NCI-H82 (cell line): ENCODE results near the gene PLA2G2C.

Experiments used
- DNase-seq: peaks from one replicate; lab custom pipeline; 2025; lab: John Stamatoyannopoulos, UW

Gene PLA2G2C

GRCh38 chr1:20152599-20152930, 33.8 kb downstream of the PLA2G2C start:
- no peak for DNase-seq

- DNase-seq, result peak; percentile 87
These were observed 34.3 kb downstream of the PLA2G2C start for GRCh38 chr1:20151906-20152598.

DNA sequence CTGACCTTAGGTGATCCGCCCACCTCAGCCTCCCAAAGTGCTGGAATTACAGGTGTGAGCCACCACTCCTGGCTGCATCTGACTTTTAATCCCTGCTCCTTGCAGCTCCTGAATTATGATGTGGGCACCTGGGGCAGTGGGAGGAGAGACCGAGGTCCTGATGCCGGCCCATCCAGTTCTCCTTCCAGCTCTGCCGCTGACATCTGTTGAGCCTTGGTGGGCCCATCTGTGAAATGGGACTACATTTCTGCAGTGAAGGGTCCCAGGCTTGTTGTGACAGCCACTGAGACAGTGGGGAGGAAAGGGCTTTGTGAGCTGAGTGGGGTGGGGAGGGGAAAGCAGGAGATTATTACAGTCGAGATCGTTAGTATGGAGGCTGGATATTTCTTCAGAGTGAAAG, 35.3 kb downstream of the PLA2G2C start:
- no peak for DNase-seq

GRCh38 chr1:20150326-20150705, 36.0 kb downstream of the PLA2G2C start:
- DNase-seq, result no peak

DNA sequence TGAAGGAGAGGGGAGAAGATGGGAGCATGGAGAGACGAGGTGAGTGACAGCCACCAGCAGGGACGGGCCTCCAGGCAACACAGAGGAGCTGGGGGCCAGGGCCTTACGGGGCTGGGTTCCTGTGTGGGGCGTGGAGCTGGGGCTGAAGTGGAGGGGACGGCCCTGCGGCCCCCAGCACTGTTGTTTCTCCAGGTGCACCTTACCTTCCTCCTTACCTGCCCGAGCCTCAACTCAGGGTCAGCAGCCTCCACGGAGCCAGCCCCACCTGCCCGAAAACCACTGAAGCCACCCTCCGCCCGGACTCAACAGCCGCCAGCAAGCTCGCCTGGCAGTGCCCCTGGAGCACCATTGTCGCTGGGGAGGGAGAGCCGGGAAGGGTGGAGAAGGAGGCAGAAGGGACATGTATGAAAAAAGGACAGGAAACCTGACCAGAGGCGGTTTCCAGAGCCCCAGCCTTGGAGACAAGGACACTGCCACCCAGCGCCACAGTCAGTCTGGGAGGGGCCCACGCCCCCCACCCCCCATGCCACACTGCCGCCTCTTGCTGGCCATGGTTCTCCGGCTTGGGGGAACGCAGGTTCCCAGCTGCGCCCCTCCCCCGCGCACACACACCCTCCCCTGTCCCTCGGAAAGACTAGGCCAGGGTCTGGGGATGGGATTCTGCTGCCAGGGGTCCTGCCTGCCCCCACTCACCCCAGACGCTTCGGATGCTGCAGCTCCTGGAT, 36.6 kb downstream of the PLA2G2C start:
- DNase-seq, result no peak

DNA sequence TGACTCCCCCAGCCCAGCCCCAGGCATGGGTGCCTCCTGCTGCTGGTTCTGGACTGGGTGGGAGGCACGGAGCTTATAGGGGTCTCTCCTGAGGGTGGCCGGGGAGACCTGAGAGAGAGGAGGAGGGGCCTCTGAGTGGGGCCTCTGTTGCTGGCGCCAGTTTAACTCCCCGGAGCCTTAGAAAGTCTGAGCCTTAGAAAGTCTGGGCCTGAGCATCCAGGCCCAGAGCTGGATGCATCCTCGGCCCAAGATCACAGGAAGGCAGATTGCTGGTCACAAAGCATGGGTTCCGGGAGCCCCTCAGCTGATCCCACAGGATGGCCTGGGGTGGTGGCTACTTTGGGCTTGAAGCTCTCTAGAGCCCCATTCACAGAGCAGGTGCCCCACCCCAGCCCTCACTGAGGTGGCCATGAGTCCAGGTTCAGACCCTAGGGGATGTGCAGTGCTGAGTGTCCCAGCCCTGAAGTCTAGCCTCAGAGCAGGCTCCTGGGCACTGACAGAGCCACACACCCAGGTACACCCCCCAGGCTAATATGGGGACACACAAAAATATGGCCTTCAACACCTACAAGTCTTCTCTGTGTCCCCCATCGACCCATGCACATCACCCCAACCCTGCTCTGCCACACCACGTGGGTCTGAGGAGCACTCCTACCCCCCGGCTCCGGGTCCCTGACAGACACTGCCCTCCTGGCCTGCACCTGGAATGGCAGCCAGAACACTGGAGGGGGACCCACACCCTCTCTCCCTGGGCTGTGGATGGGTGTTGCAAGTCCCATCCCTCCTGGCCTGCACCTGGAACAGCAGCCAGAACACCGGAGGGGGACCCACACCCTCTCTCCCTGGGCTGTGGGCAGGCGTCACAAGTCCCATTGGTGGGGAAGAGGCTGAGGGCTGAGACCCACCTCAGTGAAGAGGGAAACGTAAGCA, 37.5 kb downstream of the PLA2G2C start:
- DNase-seq, result no peak

GRCh38 chr1:20147846-20148570, 38.3 kb downstream of the PLA2G2C start:
- no peak for DNase-seq

- no peak for DNase-seq
These were observed 42.4 kb downstream of the PLA2G2C start for GRCh38 chr1:20143734-20144565.

- no peak for DNase-seq
These were observed 43.0 kb downstream of the PLA2G2C start for GRCh38 chr1:20143318-20143717.

DNA sequence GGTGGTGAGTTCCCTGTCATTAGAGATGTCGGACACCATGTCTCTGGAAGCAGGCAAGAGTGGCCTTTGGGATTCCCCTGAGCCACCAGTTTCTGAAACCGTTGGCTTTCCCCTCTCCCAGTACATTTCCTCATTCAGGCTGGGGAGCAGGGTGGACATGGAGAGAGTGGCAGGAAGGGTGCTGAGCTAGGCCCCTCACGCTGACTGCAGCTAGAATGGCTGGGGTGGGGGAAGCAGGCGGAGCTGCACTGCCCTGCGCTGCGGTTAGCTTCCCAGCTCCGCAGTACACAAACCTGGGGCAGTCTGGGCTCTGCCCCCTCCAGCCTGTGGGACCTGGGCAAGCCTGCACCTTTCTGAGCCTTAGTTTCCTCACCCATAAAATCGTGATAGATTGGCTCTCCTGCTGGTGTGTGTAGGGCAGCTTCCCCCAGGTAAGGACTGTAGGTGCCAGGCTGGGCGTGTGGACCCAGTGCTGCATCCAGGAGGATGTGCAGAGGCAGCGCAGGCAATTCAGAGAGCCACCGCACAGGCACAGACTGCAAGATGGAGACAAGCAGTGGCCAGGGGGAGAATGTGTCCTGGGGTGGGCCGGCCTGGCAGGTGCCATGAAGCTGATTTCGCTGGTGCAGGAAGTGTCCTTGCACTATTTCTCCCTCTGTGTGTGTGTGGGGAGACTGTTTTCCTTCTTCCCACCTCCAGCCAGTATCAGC, 44.2 kb downstream of the PLA2G2C start:
- DNase-seq, result no peak

- DNase-seq, result no peak
These were observed 44.9 kb downstream of the PLA2G2C start for GRCh38 chr1:20141466-20141865.

- no peak for DNase-seq
These were observed 45.3 kb downstream of the PLA2G2C start for GRCh38 chr1:20141001-20141400.

- no peak for DNase-seq
These were observed 46.3 kb downstream of the PLA2G2C start for GRCh38 chr1:20139776-20140612.

GRCh38 chr1:20138961-20139550, 47.3 kb downstream of the PLA2G2C start, which contains the start of gene PLA2G2F:
Gene PLA2G2F (plus strand): TSS chr1:20139323. CDS start chr1:20139428, 105 bp downstream.
- no peak for DNase-seq

DNA sequence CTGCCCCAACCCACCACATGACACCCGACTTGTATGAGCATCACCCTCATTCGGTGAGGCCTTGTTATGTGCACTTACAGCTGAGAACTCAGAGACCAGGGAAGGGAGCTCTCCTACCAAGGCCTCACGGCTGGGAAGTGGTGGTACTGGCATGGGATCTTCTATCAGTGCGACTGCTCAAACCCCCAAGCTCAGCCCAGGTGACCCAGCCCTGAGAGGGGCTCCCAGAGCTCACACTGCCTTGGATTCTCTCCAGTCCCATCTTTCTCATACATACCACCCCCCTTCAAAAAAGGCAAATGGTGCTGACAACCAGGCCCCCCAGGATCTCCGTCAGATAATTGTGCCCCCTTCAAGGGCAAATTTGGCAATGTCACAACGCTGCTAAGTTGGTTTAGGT, 48.0 kb downstream of the PLA2G2C start:
- no peak for DNase-seq

DNA sequence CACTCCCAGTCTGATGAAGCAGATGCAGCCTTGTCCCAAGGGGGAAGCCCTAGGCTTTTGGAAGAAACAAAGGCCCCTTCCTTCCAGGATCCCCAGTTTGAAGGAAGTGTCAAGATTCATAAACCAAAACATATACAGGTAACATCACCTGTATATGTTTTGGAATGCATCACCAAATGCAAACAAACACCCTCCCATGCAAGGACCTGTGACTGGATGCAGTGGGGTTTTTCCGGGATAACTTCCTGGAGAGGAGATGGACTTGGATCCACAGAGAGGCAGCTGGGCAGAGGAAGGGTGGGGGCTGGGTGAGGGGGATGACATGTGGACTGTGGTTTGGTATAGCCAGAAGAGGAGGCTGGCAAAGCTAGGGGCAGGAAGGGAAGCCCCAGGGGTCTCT, 48.7 kb downstream of the PLA2G2C start:
- no peak for DNase-seq

DNA sequence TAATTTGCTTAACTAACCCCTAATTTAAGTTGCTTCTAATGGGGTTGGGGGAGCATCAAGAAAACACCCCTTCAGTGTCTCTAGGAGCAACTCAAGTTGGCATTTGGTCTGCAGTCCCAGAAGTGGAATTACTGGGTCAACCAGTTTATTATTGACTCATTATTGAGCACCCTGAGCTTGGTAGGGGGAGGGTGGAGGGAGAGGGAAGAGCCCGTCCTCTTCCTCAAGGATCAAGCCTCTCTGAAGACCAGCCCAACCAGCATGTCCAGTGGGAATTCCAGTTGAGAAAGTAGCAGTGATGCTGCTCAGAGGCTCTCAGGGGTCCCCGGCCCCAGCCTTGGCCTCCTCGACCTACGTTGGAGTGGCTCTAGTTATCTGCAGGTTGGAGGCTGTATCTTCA, 49.3 kb downstream of the PLA2G2C start:
- DNase-seq, result no peak

DNA sequence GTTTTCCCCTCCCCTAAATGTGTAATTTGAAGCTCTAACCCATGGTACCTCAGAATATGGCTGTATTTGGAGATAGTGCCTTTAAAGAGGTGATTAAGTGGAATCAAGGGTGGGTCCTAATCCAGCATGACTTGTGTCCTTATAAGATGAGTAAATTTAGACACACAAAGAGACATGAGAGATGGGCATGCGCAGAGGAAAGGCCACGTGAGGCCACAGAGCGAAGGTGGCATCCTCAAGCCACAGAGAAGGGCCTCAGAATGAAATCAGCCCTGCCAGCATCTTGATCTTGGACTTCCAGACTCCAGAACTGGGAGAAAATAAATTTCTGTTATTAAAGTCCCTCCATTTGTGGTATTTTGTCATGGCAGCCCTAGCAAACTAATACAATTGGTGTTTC, 50.1 kb downstream of the PLA2G2C start:
- no peak for DNase-seq

GRCh38 chr1:20134995-20135394, 51.3 kb downstream of the PLA2G2C start:
- no peak for DNase-seq
